Glutamatergic neuron (in vitro differentiated cells): ENCODE measurements around the gene CRYGN. TPM values are rescaled to one million over a fixed set of nuclear protein-coding genes. Genes with fewer than 3 reads are reported as not detected.

ENCODE experiments used
- DNase-seq: peaks from one replicate; pipeline ENCODE4 v3.0.0; 2022
- H3K27ac Mint-ChIP-seq: one replicate; pipeline ENCODE4 v1.8.0; 2020; ENCODE audit warnings: mild to moderate bottlenecking, mixed read lengths, inconsistent platforms; ENCODE audit not compliant: unreplicated experiment
- H3K27me3 Mint-ChIP-seq: one replicate; pipeline ENCODE4 v1.8.0; 2020; ENCODE audit warnings: mild to moderate bottlenecking, moderate library complexity, mixed read lengths, inconsistent platforms; ENCODE audit not compliant: unreplicated experiment
- H3K36me3 Mint-ChIP-seq: one replicate; pipeline ENCODE4 v1.8.0; 2020; ENCODE audit warnings: mild to moderate bottlenecking, mixed read lengths, inconsistent platforms; ENCODE audit not compliant: unreplicated experiment
- H3K4me1 Mint-ChIP-seq: one replicate; pipeline ENCODE4 v1.8.0; 2020; ENCODE audit warnings: mild to moderate bottlenecking, low read depth, mixed read lengths, inconsistent platforms; ENCODE audit not compliant: unreplicated experiment
- H3K4me3 Mint-ChIP-seq: one replicate; pipeline ENCODE4 v1.8.0; 2020; ENCODE audit warnings: mild to moderate bottlenecking, mixed read lengths, inconsistent platforms; ENCODE audit not compliant: unreplicated experiment
- H3K9me3 Mint-ChIP-seq: one replicate; pipeline ENCODE4 v1.8.0; 2020; ENCODE audit warnings: mild to moderate bottlenecking, moderate library complexity, mixed read lengths, inconsistent platforms; ENCODE audit not compliant: unreplicated experiment
- CTCF ChIP-seq: fragments of 200-600 bp; sonication (generic); IDR thresholded peaks from one replicate; pipeline ENCODE4 v1.5.0; 2021; ENCODE audit not compliant: partially characterized antibody, unreplicated experiment
- total RNA-seq: library from RNA; stranded (reverse); fragmentation: NEBNext Ultra II Directional; extraction: Animal tissue kit (Norgen Biotek cat#: 25700); gene quantifications from one replicate; pipeline ENCODE4 v1.2.1, GENCODE V29; 2021; ENCODE audit not compliant: unreplicated experiment

CRYGN gene
- total RNA-seq, 1 donor from 2014 or later: not detected

GRCh38 chr7:151437159-151437553 lies 2.8 kb downstream of the CRYGN start:
- TF ChIP-seq CTCF: no peak
- no peaks in the 10 kb centered on the region for H3K27me3 Mint-ChIP-seq
- H3K9me3 Mint-ChIP-seq: peaks cover 3% of the 10 kb centered on the region
- H3K27ac Mint-ChIP-seq: no peak overlapping the region
- no peak for DNase-seq
- H3K36me3 Mint-ChIP-seq: no peaks in the 10 kb centered on the region
- H3K4me3 Mint-ChIP-seq: no peak overlapping the region
- H3K4me1 Mint-ChIP-seq: peaks cover 2% of the 10 kb centered on the region

- TF ChIP-seq CTCF: no peak
- H3K4me1 Mint-ChIP-seq: peaks cover 2% of the 10 kb centered on the region
- no peak overlapping the region for H3K27ac Mint-ChIP-seq
- no peaks in the 10 kb centered on the region for H3K27me3 Mint-ChIP-seq
- no peak overlapping the region for H3K4me3 Mint-ChIP-seq
- H3K9me3 Mint-ChIP-seq: no peaks in the 10 kb centered on the region
- DNase-seq: no peak
- H3K36me3 Mint-ChIP-seq: no peaks in the 10 kb centered on the region
Measured at GRCh38 chr7:151436446-151437158, 3.3 kb downstream of the CRYGN start.

- no peaks in the 10 kb centered on the region for H3K27me3 Mint-ChIP-seq
- no peaks in the 10 kb centered on the region for H3K36me3 Mint-ChIP-seq
- no peak overlapping the region for H3K4me3 Mint-ChIP-seq
- no peak for TF ChIP-seq CTCF
- H3K27ac Mint-ChIP-seq: no peak overlapping the region
- H3K4me1 Mint-ChIP-seq: peaks cover 2% of the 10 kb centered on the region
- no peak for DNase-seq
- no peaks in the 10 kb centered on the region for H3K9me3 Mint-ChIP-seq
Measured at GRCh38 chr7:151435971-151436370, 4.0 kb downstream of the CRYGN start.

- no peak for TF ChIP-seq CTCF
- Mint-ChIP-seq H3K4me3 (no peak overlapping the region), H3K27ac (no peak overlapping the region), H3K9me3 (no peaks in the 10 kb centered on the region), H3K27me3 (no peaks in the 10 kb centered on the region), H3K36me3 (no peaks in the 10 kb centered on the region), H3K4me1 (peaks cover 2% of the 10 kb centered on the region)
- DNase-seq: no peak
Measured at GRCh38 chr7:151435103-151435916, 4.6 kb downstream of the CRYGN start.

GRCh38 chr7:151434549-151434948 lies 5.4 kb downstream of the CRYGN start:
- DNase-seq: no peak
- H3K27ac Mint-ChIP-seq: no peak overlapping the region
- no peaks in the 10 kb centered on the region for H3K36me3 Mint-ChIP-seq
- H3K4me1 Mint-ChIP-seq: peaks cover 2% of the 10 kb centered on the region
- H3K4me3 Mint-ChIP-seq: no peak overlapping the region
- H3K9me3 Mint-ChIP-seq: peaks cover 4% of the 10 kb centered on the region
- TF ChIP-seq CTCF: no peak
- H3K27me3 Mint-ChIP-seq: no peaks in the 10 kb centered on the region
